ENCODE data around the gene VPS51. TPM values are rescaled to one million over a fixed set of nuclear protein-coding genes. Genes with fewer than 3 reads are reported as not detected.

Gene VPS51
- total and polyA plus RNA-seq, 9 of the 15 experiments (the other 6 are each of a cell fraction or from before 2014, with no cell fraction given): 1.8 to 143 (median 46.8) TPM

DNA sequence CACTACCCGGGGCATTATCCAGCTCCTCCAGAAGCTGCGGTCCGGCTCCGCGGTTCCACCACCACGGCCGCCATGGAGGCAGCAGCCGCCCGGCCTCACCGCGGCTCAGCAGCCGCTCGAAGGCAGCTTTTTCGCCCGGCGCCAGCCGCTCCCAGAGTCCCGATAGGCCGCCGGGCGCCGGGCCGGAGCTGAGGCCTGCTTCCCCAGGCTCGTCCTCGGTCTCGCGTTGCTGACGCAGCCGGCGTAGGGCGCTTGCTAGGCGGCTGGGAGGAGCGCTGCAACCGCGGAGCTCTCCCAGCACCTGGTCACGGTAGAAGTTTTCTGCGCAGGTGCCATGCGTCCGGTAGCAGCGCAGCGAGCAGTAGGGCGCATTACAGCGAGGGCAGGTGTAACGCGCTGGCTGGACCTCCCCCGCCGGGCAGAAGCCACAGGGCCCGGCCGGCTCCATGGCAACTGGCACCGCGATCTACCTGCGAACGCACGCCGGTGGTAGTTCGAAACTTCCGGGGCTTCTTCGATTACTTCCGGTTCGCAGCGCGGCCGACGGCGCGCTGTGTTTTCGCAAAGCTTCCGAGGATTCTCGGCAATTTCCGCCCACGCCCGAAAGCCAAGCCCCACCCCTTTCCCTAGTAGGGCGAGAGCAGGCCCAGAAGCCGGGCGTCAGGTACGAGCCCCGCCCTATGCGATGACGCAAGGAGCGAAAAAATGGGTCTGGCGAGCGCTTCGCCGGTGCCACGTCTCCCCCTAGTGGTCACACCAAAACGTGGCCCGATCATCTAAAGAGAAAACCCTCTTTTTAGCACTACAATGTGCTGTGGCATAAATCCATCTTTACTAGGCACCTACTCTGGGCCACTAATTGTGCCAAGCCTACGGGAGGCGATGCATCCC, 21.4 kb downstream of the VPS51 start, which contains the start of gene ZNHIT2 (continued):
- TF ChIP-seq, protein P1, sequence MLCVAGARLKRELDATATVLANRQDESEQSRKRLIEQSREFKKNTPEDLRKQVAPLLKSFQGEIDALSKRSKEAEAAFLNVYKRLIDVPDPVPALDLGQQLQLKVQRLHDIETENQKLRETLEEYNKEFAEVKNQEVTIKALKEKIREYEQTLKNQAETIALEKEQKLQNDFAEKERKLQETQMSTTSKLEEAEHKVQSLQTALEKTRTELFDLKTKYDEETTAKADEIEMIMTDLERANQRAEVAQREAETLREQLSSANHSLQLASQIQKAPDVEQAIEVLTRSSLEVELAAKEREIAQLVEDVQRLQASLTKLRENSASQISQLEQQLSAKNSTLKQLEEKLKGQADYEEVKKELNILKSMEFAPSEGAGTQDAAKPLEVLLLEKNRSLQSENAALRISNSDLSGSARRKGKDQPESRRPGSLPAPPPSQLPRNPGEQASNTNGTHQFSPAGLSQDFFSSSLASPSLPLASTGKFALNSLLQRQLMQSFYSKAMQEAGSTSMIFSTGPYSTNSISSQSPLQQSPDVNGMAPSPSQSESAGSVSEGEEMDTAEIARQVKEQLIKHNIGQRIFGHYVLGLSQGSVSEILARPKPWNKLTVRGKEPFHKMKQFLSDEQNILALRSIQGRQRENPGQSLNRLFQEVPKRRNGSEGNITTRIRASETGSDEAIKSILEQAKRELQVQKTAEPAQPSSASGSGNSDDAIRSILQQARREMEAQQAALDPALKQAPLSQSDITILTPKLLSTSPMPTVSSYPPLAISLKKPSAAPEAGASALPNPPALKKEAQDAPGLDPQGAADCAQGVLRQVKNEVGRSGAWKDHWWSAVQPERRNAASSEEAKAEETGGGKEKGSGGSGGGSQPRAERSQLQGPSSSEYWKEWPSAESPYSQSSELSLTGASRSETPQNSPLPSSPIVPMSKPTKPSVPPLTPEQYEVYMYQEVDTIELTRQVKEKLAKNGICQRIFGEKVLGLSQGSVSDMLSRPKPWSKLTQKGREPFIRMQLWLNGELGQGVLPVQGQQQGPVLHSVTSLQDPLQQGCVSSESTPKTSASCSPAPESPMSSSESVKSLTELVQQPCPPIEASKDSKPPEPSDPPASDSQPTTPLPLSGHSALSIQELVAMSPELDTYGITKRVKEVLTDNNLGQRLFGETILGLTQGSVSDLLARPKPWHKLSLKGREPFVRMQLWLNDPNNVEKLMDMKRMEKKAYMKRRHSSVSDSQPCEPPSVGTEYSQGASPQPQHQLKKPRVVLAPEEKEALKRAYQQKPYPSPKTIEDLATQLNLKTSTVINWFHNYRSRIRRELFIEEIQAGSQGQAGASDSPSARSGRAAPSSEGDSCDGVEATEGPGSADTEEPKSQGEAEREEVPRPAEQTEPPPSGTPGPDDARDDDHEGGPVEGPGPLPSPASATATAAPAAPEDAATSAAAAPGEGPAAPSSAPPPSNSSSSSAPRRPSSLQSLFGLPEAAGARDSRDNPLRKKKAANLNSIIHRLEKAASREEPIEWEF (CRISPR knock-in tag; IDR thresholded peaks at IDR 0.05): no peak
- TF ChIP-seq ZNF12 (CRISPR knock-in tag; IDR thresholded peaks at IDR 0.05) (no peak; the same call in 1 of the 2 replicates), TOE1 (IDR thresholded peaks at IDR 0.05; ENCODE audit: borderline replicate concordance) (peak; percentile 75; the same call in 1 of the 2 replicates), TOE1 (CRISPR knock-in tag; IDR thresholded peaks at IDR 0.05; ENCODE audit: borderline replicate concordance, low read depth) (no peak), ZEB2 (IDR thresholded peaks at IDR 0.05) (peak; percentile 65; the same call in 1 of the 2 replicates), DMBX1 (CRISPR knock-in tag; IDR thresholded peaks at IDR 0.05; ENCODE audit: borderline replicate concordance) (no peak), FOXP1 (CRISPR knock-in tag; IDR thresholded peaks at IDR 0.05) (peak; percentile 90), ZNF324 (CRISPR knock-in tag; IDR thresholded peaks at IDR 0.05) (no peak), HMG20B (CRISPR knock-in tag; IDR thresholded peaks at IDR 0.05) (no peak), HEY1 (CRISPR knock-in tag; IDR thresholded peaks at IDR 0.05; ENCODE audit: borderline replicate concordance) (no peak), MED1 (CRISPR knock-in tag; IDR thresholded peaks at IDR 0.05; ENCODE audit: borderline replicate concordance) (no peak), CBFA2T2 (conservative IDR thresholded peaks at IDR 0.05) (no peak), ZNF175 (CRISPR knock-in tag; IDR thresholded peaks at IDR 0.05; ENCODE audit: low read depth) (no peak)
- TF ChIP-seq, protein P2, sequence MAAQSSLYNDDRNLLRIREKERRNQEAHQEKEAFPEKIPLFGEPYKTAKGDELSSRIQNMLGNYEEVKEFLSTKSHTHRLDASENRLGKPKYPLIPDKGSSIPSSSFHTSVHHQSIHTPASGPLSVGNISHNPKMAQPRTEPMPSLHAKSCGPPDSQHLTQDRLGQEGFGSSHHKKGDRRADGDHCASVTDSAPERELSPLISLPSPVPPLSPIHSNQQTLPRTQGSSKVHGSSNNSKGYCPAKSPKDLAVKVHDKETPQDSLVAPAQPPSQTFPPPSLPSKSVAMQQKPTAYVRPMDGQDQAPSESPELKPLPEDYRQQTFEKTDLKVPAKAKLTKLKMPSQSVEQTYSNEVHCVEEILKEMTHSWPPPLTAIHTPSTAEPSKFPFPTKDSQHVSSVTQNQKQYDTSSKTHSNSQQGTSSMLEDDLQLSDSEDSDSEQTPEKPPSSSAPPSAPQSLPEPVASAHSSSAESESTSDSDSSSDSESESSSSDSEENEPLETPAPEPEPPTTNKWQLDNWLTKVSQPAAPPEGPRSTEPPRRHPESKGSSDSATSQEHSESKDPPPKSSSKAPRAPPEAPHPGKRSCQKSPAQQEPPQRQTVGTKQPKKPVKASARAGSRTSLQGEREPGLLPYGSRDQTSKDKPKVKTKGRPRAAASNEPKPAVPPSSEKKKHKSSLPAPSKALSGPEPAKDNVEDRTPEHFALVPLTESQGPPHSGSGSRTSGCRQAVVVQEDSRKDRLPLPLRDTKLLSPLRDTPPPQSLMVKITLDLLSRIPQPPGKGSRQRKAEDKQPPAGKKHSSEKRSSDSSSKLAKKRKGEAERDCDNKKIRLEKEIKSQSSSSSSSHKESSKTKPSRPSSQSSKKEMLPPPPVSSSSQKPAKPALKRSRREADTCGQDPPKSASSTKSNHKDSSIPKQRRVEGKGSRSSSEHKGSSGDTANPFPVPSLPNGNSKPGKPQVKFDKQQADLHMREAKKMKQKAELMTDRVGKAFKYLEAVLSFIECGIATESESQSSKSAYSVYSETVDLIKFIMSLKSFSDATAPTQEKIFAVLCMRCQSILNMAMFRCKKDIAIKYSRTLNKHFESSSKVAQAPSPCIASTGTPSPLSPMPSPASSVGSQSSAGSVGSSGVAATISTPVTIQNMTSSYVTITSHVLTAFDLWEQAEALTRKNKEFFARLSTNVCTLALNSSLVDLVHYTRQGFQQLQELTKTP (IDR thresholded peaks at IDR 0.05; ENCODE audit: low read depth in 1 of 2, partially characterized antibody in 2 of 2): no peak
- TF ChIP-seq, protein P3, sequence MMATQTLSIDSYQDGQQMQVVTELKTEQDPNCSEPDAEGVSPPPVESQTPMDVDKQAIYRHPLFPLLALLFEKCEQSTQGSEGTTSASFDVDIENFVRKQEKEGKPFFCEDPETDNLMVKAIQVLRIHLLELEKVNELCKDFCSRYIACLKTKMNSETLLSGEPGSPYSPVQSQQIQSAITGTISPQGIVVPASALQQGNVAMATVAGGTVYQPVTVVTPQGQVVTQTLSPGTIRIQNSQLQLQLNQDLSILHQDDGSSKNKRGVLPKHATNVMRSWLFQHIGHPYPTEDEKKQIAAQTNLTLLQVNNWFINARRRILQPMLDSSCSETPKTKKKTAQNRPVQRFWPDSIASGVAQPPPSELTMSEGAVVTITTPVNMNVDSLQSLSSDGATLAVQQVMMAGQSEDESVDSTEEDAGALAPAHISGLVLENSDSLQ (IDR thresholded peaks at IDR 0.05): peak; percentile 80
- TF ChIP-seq, protein P4, sequence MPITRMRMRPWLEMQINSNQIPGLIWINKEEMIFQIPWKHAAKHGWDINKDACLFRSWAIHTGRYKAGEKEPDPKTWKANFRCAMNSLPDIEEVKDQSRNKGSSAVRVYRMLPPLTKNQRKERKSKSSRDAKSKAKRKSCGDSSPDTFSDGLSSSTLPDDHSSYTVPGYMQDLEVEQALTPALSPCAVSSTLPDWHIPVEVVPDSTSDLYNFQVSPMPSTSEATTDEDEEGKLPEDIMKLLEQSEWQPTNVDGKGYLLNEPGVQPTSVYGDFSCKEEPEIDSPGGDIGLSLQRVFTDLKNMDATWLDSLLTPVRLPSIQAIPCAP (CRISPR knock-in tag; IDR thresholded peaks at IDR 0.05; ENCODE audit: borderline replicate concordance): peak; percentile 75; the same call in 1 of the 2 replicates

Measured in K562 (cell line).